ENCODE data around the gene COBLL1.
A peak's percentile ranks its signal among the peaks of the same experiment; 100 is the strongest.

COBLL1 gene

DNA sequence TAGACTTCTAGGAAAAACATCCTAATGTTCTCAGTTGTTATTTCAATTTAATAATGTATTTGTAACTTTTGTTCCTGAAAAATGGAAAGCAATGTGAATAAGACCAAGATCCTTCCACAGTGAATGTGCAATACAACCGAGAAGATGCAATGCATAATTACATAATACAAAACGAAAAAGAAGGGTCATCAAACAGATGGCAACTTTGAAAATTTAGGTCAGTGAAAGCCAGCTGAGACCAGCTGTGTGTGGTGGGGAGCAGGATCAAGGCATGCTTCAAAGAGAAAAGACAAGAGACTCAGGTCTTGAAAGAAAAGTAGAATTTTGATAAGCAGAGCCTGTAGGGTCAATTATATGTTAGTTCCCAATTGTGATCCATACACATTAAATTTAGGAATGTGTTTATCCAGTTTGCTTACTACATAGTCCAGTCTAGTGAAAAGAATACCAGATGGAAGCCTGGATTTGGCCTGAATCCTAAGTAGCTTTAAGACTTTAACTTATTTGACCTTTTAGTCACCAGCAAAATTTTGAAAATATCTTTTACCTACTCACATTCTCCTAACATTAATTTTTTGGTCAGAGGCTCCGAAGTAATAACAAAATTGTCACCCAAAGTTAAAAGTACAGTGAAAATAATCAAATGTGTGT lies 93.7 kb downstream of the COBLL1 start:
- H3K36me3 ChIP-seq (ENCODE audit: control insufficient read depth, insufficient read depth, low read length) = no peaks in the 10 kb centered on the region
- no peak overlapping the region for H3K4me3 ChIP-seq (ENCODE audit: low read length)
- H3K27ac ChIP-seq (ENCODE audit: low read depth, low read length) = no peak overlapping the region
- H3K4me1 ChIP-seq (ENCODE audit: control insufficient read depth, insufficient read depth, low read length) = peaks cover 4% of the 10 kb centered on the region
- no peak overlapping the region for H3K9ac ChIP-seq (ENCODE audit: low read length)
- no peaks in the 10 kb centered on the region for H3K27me3 ChIP-seq (ENCODE audit: control insufficient read depth, insufficient read depth, low read length)

DNA sequence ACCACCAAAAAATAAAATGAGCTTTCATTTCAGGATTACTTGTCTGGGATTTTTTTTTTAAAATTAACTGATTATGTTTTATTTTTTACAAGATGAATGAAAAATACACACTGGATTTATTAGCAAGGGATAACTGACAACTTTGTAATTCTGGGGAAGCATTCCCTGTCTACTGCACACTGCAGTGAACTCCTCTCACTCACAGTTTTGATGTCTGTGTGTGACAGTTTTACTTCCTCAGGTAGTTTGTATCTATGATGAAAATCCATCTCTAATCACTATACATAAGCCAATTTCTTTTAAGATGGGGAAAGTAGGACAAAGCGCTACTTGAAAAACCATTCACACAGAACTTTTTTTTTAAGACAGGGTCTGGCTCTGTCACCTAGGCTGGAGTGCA lies 94.5 kb downstream of the COBLL1 start:
- Histone ChIP-seq H3K4me3 (ENCODE audit: low read length) (no peak overlapping the region), H3K27ac (ENCODE audit: low read depth, low read length) (no peak overlapping the region), H3K9ac (ENCODE audit: low read length) (no peak overlapping the region)

GRCh38 chr2:164746713-164747112 lies 94.9 kb downstream of the COBLL1 start:
- no peak overlapping the region for H3K9ac ChIP-seq (ENCODE audit: low read length)
- H3K4me3 ChIP-seq (ENCODE audit: low read length) = no peak overlapping the region
- no peaks in the 10 kb centered on the region for H3K27me3 ChIP-seq (ENCODE audit: control insufficient read depth, insufficient read depth, low read length)
- peaks cover 4% of the 10 kb centered on the region for H3K4me1 ChIP-seq (ENCODE audit: control insufficient read depth, insufficient read depth, low read length)
- no peaks in the 10 kb centered on the region for H3K36me3 ChIP-seq (ENCODE audit: control insufficient read depth, insufficient read depth, low read length)
- H3K27ac ChIP-seq (ENCODE audit: low read depth, low read length) = no peak overlapping the region

More for the DNA sequence above, 94.5 kb downstream of the COBLL1 start:
- no peaks in the 10 kb centered on the region for H3K27me3 ChIP-seq (ENCODE audit: control insufficient read depth, insufficient read depth, low read length)
- H3K36me3 ChIP-seq (ENCODE audit: control insufficient read depth, insufficient read depth, low read length) = no peaks in the 10 kb centered on the region
- H3K4me1 ChIP-seq (ENCODE audit: control insufficient read depth, insufficient read depth, low read length) = peaks cover 4% of the 10 kb centered on the region

DNA sequence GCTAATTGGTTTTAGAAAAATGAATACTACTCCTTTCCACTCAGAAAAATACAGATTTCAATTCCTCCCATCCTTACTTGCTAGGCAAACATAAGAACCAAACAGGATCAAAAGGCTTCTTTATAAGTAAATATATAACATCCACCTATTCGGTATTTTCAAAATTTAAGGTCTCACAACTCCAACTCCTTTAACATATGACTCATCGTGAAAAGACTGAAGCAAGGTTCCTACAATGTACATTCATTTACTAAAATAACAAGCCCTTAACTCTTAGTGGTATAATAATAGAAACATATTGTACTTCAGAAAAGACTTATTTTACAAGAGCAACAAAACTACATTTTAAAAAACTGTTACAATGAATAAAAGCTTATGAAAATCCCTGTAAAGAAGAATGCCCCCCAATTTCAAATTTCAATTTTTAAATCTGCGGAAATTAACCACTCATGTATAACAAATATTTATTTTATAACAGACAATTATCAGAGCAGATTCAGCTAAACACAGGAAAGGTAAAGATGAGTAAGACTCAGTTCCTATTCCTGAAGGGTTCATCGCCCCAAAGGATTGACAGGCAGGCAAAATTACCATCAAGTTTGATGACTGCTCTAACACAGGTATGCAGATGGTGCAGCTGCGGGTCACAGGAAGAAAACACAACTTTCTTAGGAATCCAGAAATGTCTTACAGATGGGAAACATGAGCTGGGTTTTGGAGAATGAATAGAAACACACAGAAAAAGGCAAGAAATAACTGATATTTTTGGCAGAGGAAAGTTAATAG lies 96.4 kb downstream of the COBLL1 start:
- no peak overlapping the region for H3K9ac ChIP-seq (ENCODE audit: low read length)
- H3K27ac ChIP-seq (ENCODE audit: low read depth, low read length) = no peak overlapping the region
- no peaks in the 10 kb centered on the region for H3K36me3 ChIP-seq (ENCODE audit: control insufficient read depth, insufficient read depth, low read length)
- peaks cover 4% of the 10 kb centered on the region for H3K4me1 ChIP-seq (ENCODE audit: control insufficient read depth, insufficient read depth, low read length)
- no peaks in the 10 kb centered on the region for H3K27me3 ChIP-seq (ENCODE audit: control insufficient read depth, insufficient read depth, low read length)
- H3K4me3 ChIP-seq (ENCODE audit: low read length) = no peak overlapping the region

DNA sequence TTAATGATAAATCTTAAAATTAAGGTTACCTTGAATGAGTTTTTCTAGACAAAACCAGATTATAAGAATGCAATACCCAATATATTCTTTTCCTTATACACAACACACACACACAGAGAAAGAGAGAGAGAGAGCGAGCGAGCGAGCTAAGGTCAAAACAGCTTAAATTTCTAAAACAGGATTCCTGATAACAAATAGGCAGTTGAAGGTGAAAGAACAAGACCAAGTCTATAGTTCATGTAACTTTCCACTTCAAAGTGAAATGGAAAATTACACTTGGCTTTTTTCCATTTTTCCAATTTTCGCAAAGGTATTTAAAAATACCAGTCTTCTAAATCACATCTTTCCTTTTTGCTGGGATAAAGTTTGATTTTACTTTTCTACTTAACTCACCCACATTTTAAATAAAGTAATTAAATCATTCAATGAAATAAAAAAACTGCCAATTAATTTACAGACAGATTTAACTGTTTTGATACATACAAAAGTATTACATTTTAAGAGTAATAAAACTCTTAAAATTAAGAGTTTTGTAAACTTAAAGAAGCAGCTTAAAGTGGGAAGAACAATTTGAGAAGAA lies 98.8 kb downstream of the COBLL1 start:
- Histone ChIP-seq H3K4me1 (ENCODE audit: control insufficient read depth, insufficient read depth, low read length) (peaks cover 3% of the 10 kb centered on the region), H3K9ac (ENCODE audit: low read length) (no peak overlapping the region), H3K27ac (ENCODE audit: low read depth, low read length) (no peak overlapping the region), H3K36me3 (ENCODE audit: control insufficient read depth, insufficient read depth, low read length) (no peaks in the 10 kb centered on the region), H3K4me3 (ENCODE audit: low read length) (no peak overlapping the region), H3K27me3 (ENCODE audit: control insufficient read depth, insufficient read depth, low read length) (no peaks in the 10 kb centered on the region)

DNA sequence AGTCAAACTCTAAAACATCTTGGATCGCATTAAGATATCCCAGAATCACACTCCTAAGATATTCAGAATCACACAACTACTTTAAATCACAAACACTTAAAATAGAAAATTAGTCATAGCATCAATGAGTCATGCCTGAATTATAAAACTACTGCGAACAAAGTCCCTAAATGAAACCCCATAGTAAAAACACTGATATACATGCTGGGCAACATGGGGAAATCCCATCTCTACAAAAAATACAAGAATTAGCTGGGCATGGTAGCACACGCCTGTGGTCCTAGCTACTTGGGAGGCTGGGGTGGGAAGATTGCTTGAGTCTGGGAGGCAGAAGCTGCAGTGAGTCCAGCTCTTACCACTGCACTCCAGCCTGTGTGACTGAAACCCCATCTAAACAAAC lies 101.7 kb downstream of the COBLL1 start:
- peaks cover 2% of the 10 kb centered on the region for H3K4me1 ChIP-seq (ENCODE audit: control insufficient read depth, insufficient read depth, low read length)
- no peaks in the 10 kb centered on the region for H3K36me3 ChIP-seq (ENCODE audit: control insufficient read depth, insufficient read depth, low read length)
- H3K9ac ChIP-seq (ENCODE audit: low read length) = no peak overlapping the region
- no peak overlapping the region for H3K4me3 ChIP-seq (ENCODE audit: low read length)
- H3K27ac ChIP-seq (ENCODE audit: low read depth, low read length) = no peak overlapping the region
- no peaks in the 10 kb centered on the region for H3K27me3 ChIP-seq (ENCODE audit: control insufficient read depth, insufficient read depth, low read length)

DNA sequence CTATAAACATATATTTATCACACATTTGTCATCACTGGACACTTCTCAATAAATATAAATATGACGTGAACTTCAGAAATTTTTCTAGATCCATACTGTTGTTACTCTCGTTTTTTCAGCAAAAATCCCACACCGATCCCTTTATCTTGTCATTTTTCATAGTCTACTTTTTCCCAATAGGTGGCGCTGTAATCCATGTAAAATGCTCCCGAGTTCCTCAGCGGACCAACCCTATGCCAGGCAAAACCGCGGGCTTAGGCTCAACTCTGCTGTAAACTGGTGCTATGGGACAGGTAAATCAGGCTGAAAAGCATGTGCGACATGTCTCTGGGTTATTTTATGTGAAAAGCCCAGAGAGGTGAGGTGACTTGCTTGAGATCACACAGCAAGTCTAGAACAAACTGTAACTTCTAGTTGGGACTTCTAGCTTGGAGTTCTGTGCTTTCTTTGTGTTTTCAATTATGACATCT lies 104.0 kb downstream of the COBLL1 start:
- H3K36me3 ChIP-seq (ENCODE audit: control insufficient read depth, insufficient read depth, low read length) = no peaks in the 10 kb centered on the region
- H3K4me3 ChIP-seq (ENCODE audit: low read length) = peak overlapping the region; percentile 27
- no peak overlapping the region for H3K9ac ChIP-seq (ENCODE audit: low read length)
- peaks cover 2% of the 10 kb centered on the region for H3K4me1 ChIP-seq (ENCODE audit: control insufficient read depth, insufficient read depth, low read length)
- no peaks in the 10 kb centered on the region for H3K27me3 ChIP-seq (ENCODE audit: control insufficient read depth, insufficient read depth, low read length)
- no peak overlapping the region for H3K27ac ChIP-seq (ENCODE audit: low read depth, low read length)

GRCh38 chr2:164735309-164735919 lies 106.2 kb downstream of the COBLL1 start:
- H3K27ac ChIP-seq (ENCODE audit: low read depth, low read length) = no peak overlapping the region
- peaks cover 2% of the 10 kb centered on the region for H3K4me1 ChIP-seq (ENCODE audit: control insufficient read depth, insufficient read depth, low read length)
- H3K27me3 ChIP-seq (ENCODE audit: control insufficient read depth, insufficient read depth, low read length) = no peaks in the 10 kb centered on the region

GRCh38 chr2:164734196-164734595 lies 107.4 kb downstream of the COBLL1 start:
- Histone ChIP-seq H3K27me3 (ENCODE audit: control insufficient read depth, insufficient read depth, low read length) (no peaks in the 10 kb centered on the region), H3K36me3 (ENCODE audit: control insufficient read depth, insufficient read depth, low read length) (no peaks in the 10 kb centered on the region), H3K4me1 (ENCODE audit: control insufficient read depth, insufficient read depth, low read length) (peaks cover 2% of the 10 kb centered on the region), H3K27ac (ENCODE audit: low read depth, low read length) (no peak overlapping the region), H3K4me3 (ENCODE audit: low read length) (no peak overlapping the region), H3K9ac (ENCODE audit: low read length) (no peak overlapping the region)

More at GRCh38 chr2:164735309-164735919, 106.2 kb downstream of the COBLL1 start:
- Histone ChIP-seq H3K36me3 (ENCODE audit: control insufficient read depth, insufficient read depth, low read length) (no peaks in the 10 kb centered on the region), H3K9ac (ENCODE audit: low read length) (no peak overlapping the region), H3K4me3 (ENCODE audit: low read length) (no peak overlapping the region)

- Histone ChIP-seq H3K4me3 (ENCODE audit: low read length) (no peak overlapping the region), H3K36me3 (ENCODE audit: control insufficient read depth, insufficient read depth, low read length) (no peaks in the 10 kb centered on the region), H3K4me1 (ENCODE audit: control insufficient read depth, insufficient read depth, low read length) (peaks cover under 1% of the 10 kb centered on the region), H3K27me3 (ENCODE audit: control insufficient read depth, insufficient read depth, low read length) (no peaks in the 10 kb centered on the region), H3K9ac (ENCODE audit: low read length) (no peak overlapping the region), H3K27ac (ENCODE audit: low read depth, low read length) (no peak overlapping the region)
These were observed 116.1 kb downstream of the COBLL1 start for GRCh38 chr2:164725542-164725941.

GRCh38 chr2:164722616-164723338 lies 118.8 kb downstream of the COBLL1 start:
- peaks cover 2% of the 10 kb centered on the region for H3K4me1 ChIP-seq (ENCODE audit: control insufficient read depth, insufficient read depth, low read length)
- H3K4me3 ChIP-seq (ENCODE audit: low read length) = no peak overlapping the region
- H3K27me3 ChIP-seq (ENCODE audit: control insufficient read depth, insufficient read depth, low read length) = no peaks in the 10 kb centered on the region
- H3K27ac ChIP-seq (ENCODE audit: low read depth, low read length) = no peak overlapping the region
- no peaks in the 10 kb centered on the region for H3K36me3 ChIP-seq (ENCODE audit: control insufficient read depth, insufficient read depth, low read length)
- H3K9ac ChIP-seq (ENCODE audit: low read length) = no peak overlapping the region

- H3K9ac ChIP-seq (ENCODE audit: low read length) = no peak overlapping the region
- H3K36me3 ChIP-seq (ENCODE audit: control insufficient read depth, insufficient read depth, low read length) = no peaks in the 10 kb centered on the region
- H3K27me3 ChIP-seq (ENCODE audit: control insufficient read depth, insufficient read depth, low read length) = no peaks in the 10 kb centered on the region
- H3K4me3 ChIP-seq (ENCODE audit: low read length) = no peak overlapping the region
- H3K27ac ChIP-seq (ENCODE audit: low read depth, low read length) = no peak overlapping the region
- peaks cover 2% of the 10 kb centered on the region for H3K4me1 ChIP-seq (ENCODE audit: control insufficient read depth, insufficient read depth, low read length)
These were observed 120.2 kb downstream of the COBLL1 start for GRCh38 chr2:164721430-164721829.

Measured in rectal smooth muscle tissue (tissue), 1 donor.